Measurements from ENCODE around the gene ECD. TPM values are rescaled to one million over a fixed set of nuclear protein-coding genes. Genes with fewer than 3 reads are reported as not detected.
"Not testable (repeated sequence)": the region's sequence is repeated elsewhere in the genome, so short reads cannot be mapped to it uniquely, and the experiment has no call there.

The ECD gene
- total RNA-seq, 1 experiment from 2014 or later, result 51.8 TPM

DNA sequence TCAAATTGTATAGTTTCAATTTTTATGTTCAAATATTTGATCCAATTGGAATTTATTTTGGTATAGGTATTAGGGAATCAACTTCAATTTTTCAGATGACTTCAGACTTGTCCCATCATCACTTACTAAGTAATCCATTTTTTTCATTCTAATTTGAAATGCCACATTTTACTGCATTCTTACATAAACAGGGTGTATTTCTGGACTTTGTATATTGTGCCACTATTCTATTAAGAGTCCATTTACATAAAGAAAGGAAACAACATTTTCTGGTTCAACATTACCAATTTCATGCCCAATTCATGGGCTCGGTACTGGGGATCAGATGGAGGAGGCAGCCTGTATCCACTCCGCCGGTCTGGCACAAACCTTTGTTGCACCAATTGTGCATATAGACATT is 15.8 kb downstream of the ECD start:
- H3K36me3 Mint-ChIP-seq (ENCODE audit: insufficient read depth, unreplicated experiment), result peaks cover 78% of the 10 kb centered on the region
- no peaks in the 10 kb centered on the region for H3K27me3 ChIP-seq (replicated peaks; ENCODE audit: control insufficient read depth, insufficient read depth, low read length)
- H3K4me1 ChIP-seq, result peaks cover 5% of the 10 kb centered on the region
- H3K4me3 Mint-ChIP-seq (ENCODE audit: unreplicated experiment), result no peak overlapping the region
- intact Hi-C loops (cut with micrococcal nuclease; ENCODE audit: unreplicated experiment), result no loop called here
- H3K27ac Mint-ChIP-seq (ENCODE audit: unreplicated experiment), result no peak overlapping the region
- H3K9me3 ChIP-seq, result no peaks in the 10 kb centered on the region
- no TSS peak for BruUV-seq (replicated peaks)
- ChIA-PET POLR2A (no interaction called here), CTCF (no interaction called here)
- H3K9me3 Mint-ChIP-seq (ENCODE audit: unreplicated experiment), result no peaks in the 10 kb centered on the region
- TF ChIP-seq, protein P1, sequence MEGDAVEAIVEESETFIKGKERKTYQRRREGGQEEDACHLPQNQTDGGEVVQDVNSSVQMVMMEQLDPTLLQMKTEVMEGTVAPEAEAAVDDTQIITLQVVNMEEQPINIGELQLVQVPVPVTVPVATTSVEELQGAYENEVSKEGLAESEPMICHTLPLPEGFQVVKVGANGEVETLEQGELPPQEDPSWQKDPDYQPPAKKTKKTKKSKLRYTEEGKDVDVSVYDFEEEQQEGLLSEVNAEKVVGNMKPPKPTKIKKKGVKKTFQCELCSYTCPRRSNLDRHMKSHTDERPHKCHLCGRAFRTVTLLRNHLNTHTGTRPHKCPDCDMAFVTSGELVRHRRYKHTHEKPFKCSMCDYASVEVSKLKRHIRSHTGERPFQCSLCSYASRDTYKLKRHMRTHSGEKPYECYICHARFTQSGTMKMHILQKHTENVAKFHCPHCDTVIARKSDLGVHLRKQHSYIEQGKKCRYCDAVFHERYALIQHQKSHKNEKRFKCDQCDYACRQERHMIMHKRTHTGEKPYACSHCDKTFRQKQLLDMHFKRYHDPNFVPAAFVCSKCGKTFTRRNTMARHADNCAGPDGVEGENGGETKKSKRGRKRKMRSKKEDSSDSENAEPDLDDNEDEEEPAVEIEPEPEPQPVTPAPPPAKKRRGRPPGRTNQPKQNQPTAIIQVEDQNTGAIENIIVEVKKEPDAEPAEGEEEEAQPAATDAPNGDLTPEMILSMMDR (IDR thresholded peaks at IDR 0.05; ENCODE audit: insufficient read depth in 1 of 2, low read depth in 1 of 2, low read length in 1 of 2, severe bottlenecking in 1 of 2, unreplicated experiment in 1 of 2), result no peak
- H3K4me3 ChIP-seq (ENCODE audit: low read depth, low read length), result no peak overlapping the region
- no peaks in the 10 kb centered on the region for H3K27me3 Mint-ChIP-seq (ENCODE audit: insufficient read depth, unreplicated experiment)
- no peak for DNase-seq
- peaks cover 7% of the 10 kb centered on the region for H3K4me1 Mint-ChIP-seq (ENCODE audit: low read depth, unreplicated experiment)
- H3K36me3 ChIP-seq (ENCODE audit: control insufficient read depth, insufficient read depth, low read length), result peaks cover 3% of the 10 kb centered on the region

DNA sequence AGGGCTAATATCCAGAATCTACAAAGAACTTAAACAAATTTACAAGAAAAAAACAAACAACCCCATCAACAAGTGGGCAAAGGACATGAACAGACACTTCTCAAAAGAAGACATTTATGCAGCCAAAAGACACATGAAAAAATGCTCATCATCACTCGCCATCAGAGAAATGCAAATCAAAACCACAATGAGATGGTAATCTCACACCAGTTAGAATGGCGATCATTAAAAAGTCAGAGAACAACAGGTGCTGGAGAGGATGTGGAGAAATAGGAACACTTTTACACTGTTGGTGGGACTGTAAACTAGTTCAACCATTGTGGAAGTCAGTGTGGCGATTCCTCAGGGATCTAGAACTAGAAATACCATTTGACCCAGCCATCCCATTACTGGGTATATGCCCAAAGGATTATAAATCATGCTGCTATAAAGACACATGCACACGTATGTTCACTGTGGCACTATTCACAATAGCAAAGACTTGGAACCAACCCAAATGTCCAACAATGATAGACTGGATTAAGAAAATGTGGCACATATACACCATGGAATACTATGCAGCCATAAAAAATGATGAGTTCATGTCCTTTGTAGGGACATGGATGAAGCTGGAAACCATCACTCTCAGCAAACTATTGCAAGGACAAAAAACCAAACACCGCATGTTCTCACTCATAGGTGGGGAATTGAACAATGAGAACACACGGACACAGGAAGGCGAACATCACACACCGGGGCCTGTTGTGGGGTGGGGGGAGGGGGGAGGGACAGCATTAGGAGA is 17.0 kb downstream of the ECD start:
- H3K4me3 ChIP-seq (ENCODE audit: low read depth, low read length); H3K4me3 Mint-ChIP-seq (ENCODE audit: unreplicated experiment); H3K27ac Mint-ChIP-seq (ENCODE audit: unreplicated experiment); H3K9me3 ChIP-seq; H3K4me1 Mint-ChIP-seq (ENCODE audit: low read depth, unreplicated experiment); H3K27me3 Mint-ChIP-seq (ENCODE audit: insufficient read depth, unreplicated experiment); H3K4me1 ChIP-seq; CTCF ChIA-PET; DNase-seq; H3K36me3 ChIP-seq (ENCODE audit: control insufficient read depth, insufficient read depth, low read length); BruUV-seq (replicated peaks); POLR2A ChIA-PET; intact Hi-C loops (cut with micrococcal nuclease; ENCODE audit: unreplicated experiment); H3K9me3 Mint-ChIP-seq (ENCODE audit: unreplicated experiment); H3K27me3 ChIP-seq (replicated peaks; ENCODE audit: control insufficient read depth, insufficient read depth, low read length): not testable (repeated sequence)
- peaks cover 76% of the 10 kb centered on the region for H3K36me3 Mint-ChIP-seq (ENCODE audit: insufficient read depth, unreplicated experiment)

DNA sequence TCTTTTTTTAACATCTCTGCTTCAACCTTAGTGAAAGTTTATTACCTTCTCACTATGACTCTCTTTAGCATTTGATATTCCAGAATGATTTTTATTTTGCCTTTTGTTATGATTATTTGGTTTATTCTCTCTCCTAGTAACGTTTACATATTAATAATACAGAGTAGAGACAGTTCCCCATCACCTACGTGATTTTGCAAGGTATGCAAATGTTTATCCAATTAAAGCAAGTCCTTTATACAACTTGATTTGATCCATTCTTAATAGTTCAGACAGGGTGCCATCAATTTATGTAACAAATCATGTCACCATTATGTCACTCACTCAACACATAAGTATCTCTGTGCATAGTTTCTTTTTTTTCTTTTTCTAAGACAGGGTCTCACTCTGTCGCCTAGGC is 26.2 kb downstream of the ECD start:
- Mint-ChIP-seq H3K4me3 (ENCODE audit: unreplicated experiment) (no peak overlapping the region), H3K27me3 (ENCODE audit: insufficient read depth, unreplicated experiment) (no peaks in the 10 kb centered on the region), H3K9me3 (ENCODE audit: unreplicated experiment) (no peaks in the 10 kb centered on the region), H3K4me1 (ENCODE audit: low read depth, unreplicated experiment) (peaks cover 8% of the 10 kb centered on the region), H3K27ac (ENCODE audit: unreplicated experiment) (no peak overlapping the region), H3K36me3 (ENCODE audit: insufficient read depth, unreplicated experiment) (peaks cover 90% of the 10 kb centered on the region)
- H3K4me1 ChIP-seq, result peaks cover under 1% of the 10 kb centered on the region
- BruUV-seq (replicated peaks), result no TSS peak
- intact Hi-C loops (cut with micrococcal nuclease; ENCODE audit: unreplicated experiment), result no loop called here
- TF ChIP-seq, protein P1 (IDR thresholded peaks at IDR 0.05; ENCODE audit: insufficient read depth in 1 of 2, low read depth in 1 of 2, low read length in 1 of 2, severe bottlenecking in 1 of 2, unreplicated experiment in 1 of 2), result no peak
- H3K4me3 ChIP-seq (ENCODE audit: low read depth, low read length), result no peak overlapping the region
- no peaks in the 10 kb centered on the region for H3K27me3 ChIP-seq (replicated peaks; ENCODE audit: control insufficient read depth, insufficient read depth, low read length)
- no peaks in the 10 kb centered on the region for H3K9me3 ChIP-seq
- POLR2A ChIA-PET, result interaction anchor here (0.7 kb wide), 1 partner anchor 348 kb away, joined by 5 read pairs; no protein-coding TSS in a partner anchor
- no peak for DNase-seq
- CTCF ChIA-PET, result no interaction called here
- H3K36me3 ChIP-seq (ENCODE audit: control insufficient read depth, insufficient read depth, low read length), result no peaks in the 10 kb centered on the region; the same call in 1 of the 2 replicates

Data from Caco-2 (cell line).